ENCODE measurements around the gene BMPR2.
"Not testable (repeated sequence)": the region's sequence is repeated elsewhere in the genome, so short reads cannot be mapped to it uniquely, and the experiment has no call there.

The BMPR2 gene

DNA sequence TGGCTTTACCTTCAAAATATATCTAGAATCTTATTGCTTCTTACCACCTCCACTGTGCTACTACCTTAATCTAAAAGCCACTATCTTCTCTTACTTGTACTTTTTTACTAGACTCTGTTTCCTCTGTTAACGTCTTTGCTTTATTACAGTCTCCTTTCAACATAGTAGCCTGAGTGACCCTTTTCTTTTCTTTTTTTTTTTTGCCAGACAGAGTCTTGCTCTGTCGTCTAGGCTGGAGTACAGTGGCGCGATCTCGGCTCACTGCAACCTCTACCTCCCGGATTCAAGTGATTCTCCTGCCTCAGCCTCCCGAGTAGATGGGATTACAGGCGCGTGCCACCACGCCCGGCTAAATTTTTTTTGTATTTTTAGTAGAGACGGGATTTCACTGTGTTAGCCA, 10.4 kb downstream of the BMPR2 start:
- not testable (repeated sequence) for DNase-seq

DNA sequence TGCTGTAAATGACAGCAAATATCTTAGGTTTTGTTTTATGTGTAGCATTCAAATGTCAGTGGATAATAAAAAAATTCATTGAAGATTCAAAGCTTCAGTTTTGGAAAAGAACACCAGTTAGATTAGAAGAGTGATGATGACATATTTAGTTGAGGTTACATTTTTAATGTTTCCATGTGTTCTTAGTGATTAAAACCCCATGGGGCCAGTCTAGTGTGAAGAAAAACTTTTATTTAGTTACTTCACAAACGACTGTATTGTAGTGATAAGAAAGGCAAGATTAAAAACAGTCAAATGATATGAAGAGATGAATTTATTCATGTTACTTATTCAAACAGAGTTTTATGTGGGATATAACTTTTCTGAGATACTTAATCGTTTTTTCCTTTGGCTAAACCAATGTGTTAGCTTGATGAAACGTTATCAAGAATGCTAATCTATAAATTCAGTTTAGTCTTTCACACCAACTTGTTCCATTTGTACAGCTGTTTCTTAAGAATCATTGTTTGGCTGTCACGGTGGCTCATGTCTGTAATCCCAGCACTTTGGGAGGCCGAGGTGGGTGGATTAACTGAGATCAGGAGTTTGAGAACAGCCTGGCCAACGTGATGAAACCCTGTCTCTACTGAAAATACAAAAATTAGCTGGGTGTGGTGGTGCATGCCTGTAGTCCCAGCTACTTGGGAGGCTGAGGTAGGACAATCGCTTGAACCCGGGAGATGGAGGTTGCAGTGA, 11.6 kb downstream of the BMPR2 start:
- DNase-seq = no peak

DNA sequence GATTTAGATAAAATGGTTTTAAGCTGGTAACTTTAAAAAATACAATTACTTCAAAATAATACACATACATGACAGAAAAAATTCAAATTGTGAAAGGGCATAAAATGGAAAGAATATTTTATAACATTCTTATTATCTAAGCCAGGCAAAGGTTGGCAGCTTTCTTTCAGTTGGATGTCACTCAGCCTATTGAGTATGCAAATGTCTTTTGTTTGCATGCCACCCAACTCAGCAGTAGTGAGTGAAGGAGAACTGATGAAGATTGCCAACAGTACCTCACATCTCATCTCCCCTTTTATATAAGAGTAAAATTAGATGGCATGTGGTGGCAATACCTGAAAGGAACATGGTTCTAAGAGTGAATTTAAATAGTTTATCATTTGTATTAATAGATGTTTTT, 24.8 kb downstream of the BMPR2 start:
- no peak for DNase-seq

DNA sequence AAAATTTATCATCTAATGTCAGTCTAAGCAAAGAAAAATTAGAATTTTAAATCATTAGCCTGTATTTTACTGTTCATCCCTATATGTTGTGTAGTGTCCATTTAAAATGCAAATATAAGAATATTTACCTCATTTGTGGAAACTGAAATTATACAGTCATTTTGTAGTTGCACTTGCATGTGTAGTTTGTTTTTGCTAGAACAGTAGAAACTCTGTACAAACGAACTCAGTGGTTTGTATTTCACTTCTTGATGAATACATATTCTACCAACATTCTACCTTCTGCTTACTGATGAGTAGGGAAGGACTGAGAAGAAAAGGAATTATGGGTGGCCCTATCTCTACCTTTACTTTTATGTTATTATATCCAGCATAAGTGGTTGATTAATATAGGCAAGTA, 29.7 kb downstream of the BMPR2 start:
- no peak for DNase-seq

DNA sequence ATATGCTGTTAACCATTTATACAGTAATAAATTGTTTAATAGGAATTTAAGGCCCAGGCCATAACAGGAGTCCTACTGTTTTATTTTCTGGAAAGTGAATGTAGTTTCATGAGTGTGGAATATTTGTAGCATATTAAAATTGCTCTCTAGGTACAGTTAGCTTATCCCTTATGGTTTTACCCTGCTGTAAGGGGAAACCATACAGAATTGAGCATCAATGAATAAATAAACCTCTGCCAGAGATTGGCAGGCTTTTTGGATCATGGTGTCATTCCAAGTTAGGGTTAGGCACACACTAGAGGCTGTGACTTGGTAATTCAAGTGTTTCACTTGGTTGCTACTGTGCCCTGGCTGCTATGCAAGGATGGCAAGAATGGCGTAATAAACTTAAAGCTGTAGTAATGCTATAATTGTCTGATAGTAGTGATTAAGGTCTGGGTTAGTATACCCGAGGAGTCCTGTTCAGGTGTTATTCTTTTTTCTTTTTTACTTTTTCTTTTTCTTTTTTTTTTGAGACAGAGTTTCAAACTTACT, 30.4 kb downstream of the BMPR2 start:
- no peak for DNase-seq

DNA sequence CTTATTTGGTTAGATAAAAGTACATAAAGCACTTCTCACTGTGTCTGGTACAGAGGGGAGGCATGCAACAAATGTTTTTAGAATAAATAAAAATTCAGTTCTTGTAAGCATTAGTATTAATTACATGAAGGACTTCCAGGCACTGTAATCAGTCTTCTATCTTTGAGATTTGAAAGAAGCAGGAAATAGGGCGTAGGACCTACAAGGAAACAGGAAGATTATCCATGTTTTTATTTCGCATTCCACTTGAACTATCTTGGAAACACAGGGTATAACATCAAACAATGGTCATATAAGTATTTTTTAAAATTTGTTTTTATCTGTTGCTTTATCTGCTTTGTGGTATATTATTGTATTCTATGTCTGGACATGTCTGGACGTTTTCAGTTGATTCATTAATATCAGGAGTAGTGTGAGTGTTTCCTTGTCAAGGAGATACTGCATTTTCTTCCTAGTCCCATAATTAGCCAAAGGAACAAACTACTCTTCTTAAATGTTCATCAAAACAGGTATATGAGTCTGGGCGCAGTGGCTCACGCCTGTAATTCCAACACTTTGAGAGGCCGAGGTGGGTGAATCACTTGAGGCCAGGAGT, 32.5 kb downstream of the BMPR2 start:
- no peak for DNase-seq

DNA sequence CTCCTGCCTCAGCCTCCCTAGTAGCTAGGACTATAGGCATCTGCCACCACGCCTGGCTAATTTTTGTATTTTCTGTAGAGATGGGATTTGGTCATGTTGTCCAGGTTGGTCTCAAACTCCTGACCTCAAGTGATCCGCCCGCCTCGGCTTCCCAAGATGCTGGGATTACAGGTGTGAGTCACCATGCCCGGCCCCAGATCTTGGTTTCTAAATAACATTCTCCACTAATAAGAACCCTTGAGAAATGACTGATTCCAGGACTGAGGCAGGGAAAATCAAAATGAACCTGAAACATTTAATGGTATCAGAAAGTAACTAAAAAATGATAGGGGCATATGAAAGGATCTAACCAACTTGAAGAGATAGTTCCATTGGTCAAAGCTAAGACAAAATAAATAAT, 34.0 kb downstream of the BMPR2 start:
- no peak for DNase-seq

DNA sequence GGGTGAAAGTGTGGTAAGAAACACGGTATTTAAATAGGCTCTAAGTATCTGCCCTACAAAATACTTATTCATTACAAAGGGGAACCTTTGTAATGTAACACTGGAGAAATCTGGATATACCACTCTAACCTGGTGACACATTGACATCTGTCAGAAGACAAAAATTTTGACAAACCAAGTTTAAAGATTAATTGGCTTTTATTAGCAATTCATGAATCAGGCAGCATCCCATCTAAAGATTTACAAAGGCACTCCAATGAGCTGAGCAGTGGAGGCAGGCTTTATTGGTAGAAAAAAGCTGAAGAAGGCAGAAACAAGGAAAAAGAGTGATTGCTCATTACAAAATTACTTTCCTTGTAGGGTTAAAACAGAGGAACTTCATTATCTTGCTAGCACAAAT, 35.0 kb downstream of the BMPR2 start:
- no peak for DNase-seq

DNA sequence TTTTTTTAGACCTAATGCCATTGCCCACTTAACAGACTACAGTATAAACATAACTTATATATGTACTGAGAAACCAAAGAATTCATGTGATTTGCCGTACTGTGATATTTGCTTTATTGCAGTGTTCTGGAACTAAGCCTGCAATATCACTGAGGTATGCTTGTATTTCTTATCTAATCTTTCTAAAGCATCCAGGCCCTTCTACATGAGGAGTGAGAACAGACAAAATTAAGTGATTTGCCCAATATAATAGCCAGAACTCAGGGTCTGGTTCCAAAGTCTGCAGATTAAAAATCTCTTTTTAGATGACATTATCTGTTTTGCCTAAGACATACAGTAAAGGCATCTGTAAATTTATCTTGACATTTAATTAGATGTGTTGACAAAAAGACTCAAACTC, 41.9 kb downstream of the BMPR2 start:
- DNase-seq = no peak

DNA sequence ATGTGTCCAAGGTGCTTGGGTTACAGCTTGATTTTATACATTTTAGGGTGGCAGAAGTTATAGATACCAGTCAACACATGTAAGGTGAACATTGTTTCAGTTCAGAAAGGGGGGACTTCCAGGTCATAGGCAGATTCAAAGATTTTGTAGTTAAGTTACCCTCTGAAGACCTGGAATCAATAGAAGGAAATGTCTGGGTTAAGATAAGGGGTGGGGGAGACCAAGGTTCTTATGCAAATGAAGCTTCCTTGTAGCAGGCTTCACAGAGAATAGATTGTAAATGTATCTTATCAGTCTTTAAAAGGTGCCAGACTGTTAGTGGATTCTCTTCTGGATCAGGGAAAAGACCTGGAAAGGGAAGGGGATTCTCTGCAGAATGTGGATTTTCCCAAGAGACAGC, 42.4 kb downstream of the BMPR2 start:
- DNase-seq = no peak

DNA sequence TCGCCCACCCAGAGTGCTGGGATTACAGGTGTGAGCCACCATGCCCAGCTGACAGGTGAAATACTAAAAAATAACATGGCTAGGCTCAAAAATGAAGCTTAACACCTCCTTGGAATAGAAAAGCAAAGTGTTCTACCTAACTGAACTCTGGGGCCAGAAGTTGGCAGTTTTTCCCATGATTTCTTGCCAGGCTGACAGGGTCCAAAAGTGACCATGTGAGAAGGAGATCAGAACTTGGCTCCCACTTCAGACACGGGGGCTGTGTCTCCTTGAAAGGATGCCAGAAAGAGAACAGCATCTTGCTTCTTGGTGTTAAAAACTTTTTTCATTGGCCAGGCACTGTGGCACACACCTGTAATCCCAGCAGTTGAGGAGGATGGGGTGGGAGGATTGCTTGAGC, 47.0 kb downstream of the BMPR2 start:
- DNase-seq = no peak

DNA sequence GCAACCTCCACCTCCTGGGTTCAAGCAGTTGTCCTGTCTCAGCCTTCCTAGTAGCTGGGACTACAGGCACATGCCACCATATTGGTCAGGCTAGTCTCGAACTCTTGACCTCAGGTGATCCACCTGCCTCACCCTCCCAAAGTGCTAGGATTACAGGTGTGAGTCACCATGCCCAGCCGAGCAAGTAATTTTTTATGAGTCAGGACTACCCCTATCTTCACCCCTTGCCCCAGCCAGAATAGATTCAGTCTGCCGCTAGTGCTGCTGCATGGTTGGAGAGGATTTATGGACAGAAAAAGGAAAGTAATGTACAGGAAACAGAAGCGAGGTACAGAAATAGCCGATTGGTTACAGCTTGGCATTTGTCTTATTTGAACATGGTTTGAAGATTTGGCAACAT, 48.9 kb downstream of the BMPR2 start:
- no peak for DNase-seq

DNA sequence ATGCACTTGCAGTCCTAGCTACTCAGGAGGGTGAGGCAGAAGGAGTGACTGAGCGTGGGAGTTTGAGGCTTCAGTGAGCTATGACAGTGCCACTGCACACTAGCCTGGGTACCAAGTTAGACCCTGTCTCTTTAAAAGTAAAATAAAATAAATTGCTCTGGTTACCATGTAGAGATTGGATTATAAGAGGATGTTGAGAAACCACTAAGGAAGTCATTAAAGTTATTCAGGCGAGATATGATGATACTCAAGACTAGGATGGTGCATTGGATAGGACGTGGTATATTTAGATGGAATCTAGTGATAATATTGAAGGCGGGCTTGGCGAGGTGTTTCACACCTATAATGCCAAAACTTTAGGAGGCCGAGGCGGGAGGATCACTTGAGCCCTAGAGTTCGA, 50.6 kb downstream of the BMPR2 start:
- DNase-seq = no peak

DNA sequence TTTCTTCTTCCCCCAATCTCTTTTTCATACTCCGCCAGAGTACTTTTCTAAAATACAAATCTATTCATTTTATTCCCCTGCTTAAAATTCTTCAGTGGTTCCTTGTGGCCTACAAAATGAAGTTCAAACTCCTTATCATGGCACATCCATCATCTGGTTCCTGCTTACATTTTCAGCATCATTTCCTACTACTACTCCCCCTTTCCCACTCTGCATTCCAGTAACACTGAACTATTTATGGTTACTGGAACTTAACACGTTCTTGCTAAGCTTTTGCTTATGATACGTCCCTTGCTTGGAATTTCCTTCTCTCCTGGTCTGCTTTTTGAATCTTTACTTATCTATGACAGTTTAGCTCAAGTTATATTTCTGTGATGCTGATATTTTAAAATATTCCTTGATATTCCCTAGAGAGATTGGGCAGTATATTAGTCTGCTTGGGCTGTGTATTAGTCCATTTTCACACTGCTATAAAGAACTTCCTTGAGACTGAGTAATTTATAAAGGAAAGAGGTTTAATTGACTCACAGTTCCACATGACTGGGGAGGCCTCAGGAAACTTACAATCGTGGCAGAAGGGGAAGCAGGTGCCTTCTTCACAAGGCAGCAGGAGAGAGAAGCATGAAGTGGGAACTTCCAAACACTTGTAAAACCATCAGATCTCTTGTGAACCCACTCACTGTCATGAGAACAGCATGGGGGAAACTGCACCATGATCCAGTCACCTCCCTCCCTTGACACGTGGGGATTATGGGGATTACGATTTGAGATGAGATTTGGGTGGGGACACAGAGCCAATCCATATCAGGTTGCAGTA, 53.2 kb downstream of the BMPR2 start:
- DNase-seq = no peak

DNA sequence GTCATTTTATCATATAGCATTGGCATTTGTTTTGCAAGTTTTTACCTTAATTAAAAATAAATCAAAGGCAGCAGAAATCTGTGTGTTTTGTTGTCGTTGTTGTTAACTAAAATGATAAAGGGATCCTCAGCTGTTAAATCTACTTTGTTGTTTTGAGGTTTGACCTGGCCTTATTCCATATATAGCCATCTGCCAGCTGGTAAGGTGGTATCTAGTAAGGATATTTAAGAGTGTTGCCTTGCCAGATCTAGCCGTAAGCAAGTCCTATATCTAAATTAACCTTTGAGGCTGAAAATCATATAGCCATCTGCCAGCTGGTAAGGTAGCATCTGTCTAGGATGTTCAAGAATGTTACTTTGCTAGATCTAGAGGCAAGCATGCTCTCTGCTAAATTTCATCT, 56.6 kb downstream of the BMPR2 start:
- DNase-seq = no peak

DNA sequence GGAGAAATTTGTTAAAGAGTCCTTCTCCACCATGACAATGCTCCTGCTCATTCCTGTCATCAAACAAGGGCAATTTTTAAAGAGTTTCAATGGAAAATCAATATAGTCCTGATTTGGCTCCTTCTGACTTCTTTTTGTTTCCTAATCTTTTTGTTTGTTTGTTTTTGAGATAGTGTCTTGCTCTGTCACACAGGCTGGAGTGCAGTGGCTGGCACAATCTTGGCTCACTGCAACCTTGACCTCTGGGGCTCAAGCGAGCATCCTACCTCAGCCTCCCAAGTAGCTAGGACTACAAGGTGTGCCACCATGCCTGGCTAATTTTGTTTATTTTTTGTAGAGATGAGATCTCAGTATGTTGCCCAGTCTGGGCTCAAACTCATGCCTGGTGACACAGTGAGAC, 58.3 kb downstream of the BMPR2 start:
- DNase-seq = no peak

DNA sequence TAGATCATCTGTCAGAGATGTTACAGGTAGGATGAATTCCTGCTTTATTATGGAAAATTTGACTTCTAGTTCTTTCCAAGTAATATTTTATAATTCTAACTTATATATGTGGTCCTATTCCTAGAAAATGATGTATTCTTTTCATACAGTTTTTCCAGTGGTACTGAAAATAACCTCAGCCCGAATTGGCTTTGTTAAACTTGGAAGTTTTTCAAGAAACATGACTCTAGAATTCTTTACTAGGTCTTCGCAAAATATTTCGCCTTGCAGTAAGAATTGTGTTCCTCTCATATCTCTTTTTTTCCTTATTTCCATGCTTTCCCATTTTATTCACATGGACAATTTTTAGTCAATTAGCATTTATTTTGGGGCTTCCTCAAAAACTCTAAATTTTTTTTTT, 60.5 kb downstream of the BMPR2 start:
- no peak for DNase-seq

DNA sequence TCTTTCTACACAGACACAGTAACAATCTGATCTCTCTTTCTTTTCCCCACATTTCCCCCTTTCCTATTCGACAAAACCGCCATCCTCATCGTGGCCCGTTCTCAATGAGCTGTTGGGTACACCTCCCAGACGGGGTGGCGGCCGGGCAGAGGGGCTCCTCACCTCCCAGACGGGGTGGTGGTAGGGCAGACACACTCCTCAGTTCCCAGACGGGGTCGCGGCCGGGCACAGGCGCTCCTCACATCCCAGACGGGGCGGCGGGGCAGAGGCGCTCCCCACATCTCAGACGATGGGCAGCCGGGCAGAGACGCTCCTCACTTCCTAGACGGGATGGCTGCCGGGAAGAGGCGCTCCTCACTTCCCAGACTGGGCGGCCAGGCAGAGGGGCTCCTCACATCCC, 64.0 kb downstream of the BMPR2 start:
- not testable (repeated sequence) for DNase-seq

DNA sequence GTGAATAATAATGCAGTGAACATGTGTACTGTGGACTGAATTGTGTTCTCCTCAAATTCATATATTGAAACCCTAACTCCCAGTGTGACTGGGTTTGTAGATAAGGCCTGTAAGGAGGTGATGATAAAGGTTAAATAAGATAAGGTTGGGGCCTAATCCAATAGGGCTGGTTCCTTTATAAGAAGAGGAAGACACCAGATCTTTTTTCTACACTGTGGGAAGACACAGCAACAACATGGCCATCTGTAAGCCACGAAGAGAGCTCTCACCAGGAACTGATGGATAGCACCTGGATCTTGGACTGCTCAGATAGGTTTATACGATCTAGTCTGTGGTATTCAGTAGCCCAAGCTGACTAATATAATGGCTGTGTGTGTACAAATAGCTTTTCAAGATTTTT, 66.8 kb downstream of the BMPR2 start:
- no peak for DNase-seq

DNA sequence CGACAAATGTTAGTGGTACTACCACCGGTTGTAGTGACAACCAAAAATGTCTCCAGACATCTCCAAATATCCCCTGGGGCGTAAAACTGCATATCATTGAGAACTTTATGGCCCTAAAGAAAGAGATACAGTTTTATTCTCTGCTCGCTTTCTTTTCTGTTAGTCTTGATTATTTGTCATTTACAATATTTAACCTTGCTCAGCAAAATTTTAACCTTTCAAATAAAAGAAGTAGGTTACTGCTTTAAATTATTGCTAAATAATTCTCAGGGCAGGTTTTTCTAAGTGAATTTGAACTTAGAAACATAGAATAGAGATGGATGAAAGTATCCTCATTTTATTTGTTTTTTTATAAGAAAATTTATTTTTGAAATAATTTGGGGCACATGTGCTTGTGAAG, 67.9 kb downstream of the BMPR2 start:
- DNase-seq = no peak

DNA sequence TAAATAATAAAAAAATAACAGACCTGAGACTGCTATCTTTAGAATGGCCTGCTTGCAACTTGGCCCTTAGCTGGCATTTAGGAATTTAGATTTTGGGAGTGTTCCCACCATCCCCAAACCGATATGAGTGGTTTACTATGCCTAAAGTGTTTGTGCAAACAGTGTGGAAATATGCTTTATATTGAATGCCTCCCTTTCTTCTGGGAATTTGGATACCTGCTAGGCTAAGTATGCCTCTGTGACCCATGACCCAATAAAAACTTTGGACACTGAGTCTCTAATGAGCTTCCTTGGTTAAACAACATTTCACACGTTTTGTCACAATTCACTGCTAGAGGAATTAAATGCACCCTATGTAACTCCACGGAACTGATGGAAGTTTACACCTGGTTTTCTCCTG, 73.2 kb downstream of the BMPR2 start:
- no peak for DNase-seq

DNA sequence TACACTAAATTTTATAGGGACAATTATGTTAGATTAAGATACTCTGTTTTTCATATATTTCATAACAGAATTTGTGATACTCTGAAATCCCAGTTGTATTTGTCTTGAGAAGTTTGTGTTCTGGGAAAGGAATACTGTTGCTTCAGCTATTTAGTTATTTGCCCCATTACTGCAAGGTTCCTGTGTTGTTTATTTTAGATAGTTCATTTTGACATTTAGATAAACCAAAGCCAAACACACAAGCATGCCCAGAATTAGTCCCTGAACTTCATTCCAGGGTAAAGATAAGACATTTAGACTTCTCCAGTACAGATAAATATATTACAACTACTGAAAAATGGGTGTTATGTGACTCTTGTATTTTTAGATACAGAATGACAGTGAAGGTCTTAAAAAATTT, 74.7 kb downstream of the BMPR2 start:
- no peak for DNase-seq

DNA sequence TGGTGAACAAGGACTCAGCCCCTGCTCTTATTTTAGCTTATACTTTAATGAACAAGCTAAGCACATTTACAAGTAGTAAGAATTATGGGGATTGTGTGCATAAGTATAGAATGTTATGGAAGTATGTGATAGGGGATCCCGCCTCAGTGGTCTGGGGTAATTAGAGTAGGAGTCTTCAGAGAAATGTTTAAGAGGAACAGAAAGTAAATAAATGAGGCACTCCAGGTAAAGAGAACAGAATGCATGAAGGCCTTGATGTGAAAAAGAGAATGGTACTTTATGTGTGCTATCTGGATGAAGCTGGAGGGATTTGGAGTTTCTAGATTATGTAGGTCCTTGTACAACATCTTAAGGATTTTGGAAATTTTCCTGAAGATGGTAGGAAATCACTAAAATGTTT, 76.6 kb downstream of the BMPR2 start:
- DNase-seq = no peak

DNA sequence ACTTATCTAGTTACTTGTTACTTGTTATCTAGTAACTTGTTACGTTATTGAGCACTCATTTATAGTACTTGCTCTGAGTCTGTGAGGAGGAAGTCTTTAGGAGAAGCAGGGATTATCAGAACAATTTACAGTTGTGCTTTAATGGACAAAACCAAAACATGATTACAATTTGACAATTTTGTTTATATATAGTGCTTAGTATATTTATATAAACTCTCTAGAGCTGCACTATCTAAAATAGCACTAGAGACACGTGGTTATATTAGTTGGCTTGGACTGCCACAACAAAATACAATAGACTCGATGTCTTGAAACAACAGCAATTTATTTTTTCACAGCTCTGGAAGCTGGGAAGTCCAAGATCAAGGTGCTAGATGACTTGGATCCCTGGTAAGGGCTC, 78.4 kb downstream of the BMPR2 start:
- no peak for DNase-seq

All from activated CD4-positive, alpha-beta T cell treated with anti-CD3 and anti-CD28 coated beads, Interleukin-2, amount 50 U/mL, for 1 hour (primary cell).